ENCODE data around the gene MYDGF. TPM values are rescaled to one million over a fixed set of nuclear protein-coding genes. Genes with fewer than 3 reads are reported as not detected.

Gene MYDGF
- total and polyA plus RNA-seq, 4 donors: 85.1 to 222 (median 144) TPM

GRCh38 chr19:4697304-4697703 lies 27.2 kb upstream of the MYDGF start:
- Histone ChIP-seq H3K9ac (ENCODE audit: low read depth in 1 of 2, low read length in 2 of 2) (no peak overlapping the region), H3K27me3 (ENCODE audit: control insufficient read depth in 4 of 4, insufficient read depth in 4 of 4, low read length in 3 of 4) (no peaks in the 10 kb centered on the region), H3K27ac (ENCODE audit: low read depth in 1 of 2, low read length in 2 of 2) (peak overlapping the region in 1 of 2 donors; percentile 1), H3K9me3 (ENCODE audit: control insufficient read depth in 4 of 4, low read length in 3 of 4) (no peaks in the 10 kb centered on the region), H3K36me3 (ENCODE audit: control insufficient read depth in 4 of 4, insufficient read depth in 3 of 4, low read depth in 1 of 4, low read length in 3 of 4) (peaks cover 30 to 57% (median 48%) of the 10 kb centered on the region in 4 donors), H3K4me1 (ENCODE audit: control insufficient read depth in 4 of 4, insufficient read depth in 4 of 4, low read length in 3 of 4) (peaks cover 12 to 40% (median 27%) of the 10 kb centered on the region in 4 donors), H3K4me3 (ENCODE audit: low read depth in 1 of 3, low read length in 3 of 3) (no peak overlapping the region)
- DNase-seq (ENCODE audit: low spot score): no peak
- 72% methylated on average over 14 of the region's 14 CpGs for WGBS
- peak; percentile 5 to 11 for TF ChIP-seq HNF4A (conservative IDR thresholded peaks at IDR 0.05)
- no peak for TF ChIP-seq FOXA1 (IDR thresholded peaks at IDR 0.05)

GRCh38 chr19:4695224-4695731 lies 25.1 kb upstream of the MYDGF start:
- DNase-seq (ENCODE audit: low spot score): no peak
- Histone ChIP-seq H3K9ac (ENCODE audit: low read depth in 1 of 2, low read length in 2 of 2) (no peak overlapping the region), H3K4me3 (ENCODE audit: low read depth in 1 of 3, low read length in 3 of 3) (no peak overlapping the region), H3K4me1 (ENCODE audit: control insufficient read depth in 4 of 4, insufficient read depth in 4 of 4, low read length in 3 of 4) (peaks cover 13 to 47% (median 32%) of the 10 kb centered on the region in 4 donors), H3K27me3 (ENCODE audit: control insufficient read depth in 4 of 4, insufficient read depth in 4 of 4, low read length in 3 of 4) (no peaks in the 10 kb centered on the region), H3K27ac (ENCODE audit: low read depth in 1 of 2, low read length in 2 of 2) (peak overlapping the region; percentile 44 to 85), H3K36me3 (ENCODE audit: control insufficient read depth in 4 of 4, insufficient read depth in 3 of 4, low read depth in 1 of 4, low read length in 3 of 4) (peaks cover 24 to 43% (median 35%) of the 10 kb centered on the region in 4 donors), H3K9me3 (ENCODE audit: control insufficient read depth in 4 of 4, low read length in 3 of 4) (no peaks in the 10 kb centered on the region)
- 41% methylated on average over 19 of the region's 19 CpGs for WGBS
- TF ChIP-seq GABPA (IDR thresholded peaks at IDR 0.05 in 1 of 2, conservative IDR thresholded peaks at IDR 0.05 in 1 of 2) (no peak), FOXA2 (IDR thresholded peaks at IDR 0.05) (no peak), HNF4A (conservative IDR thresholded peaks at IDR 0.05) (peak in 1 of 2 donors; percentile 2), FOXA1 (IDR thresholded peaks at IDR 0.05) (no peak), SP1 (IDR thresholded peaks at IDR 0.05) (no peak), RAD21 (IDR thresholded peaks at IDR 0.05) (no peak), MAX (IDR thresholded peaks at IDR 0.05) (no peak), NR2F2 (IDR thresholded peaks at IDR 0.05) (no peak), HNF4G (IDR thresholded peaks at IDR 0.05) (no peak), ATF3 (IDR thresholded peaks at IDR 0.05) (no peak), EGR1 (IDR thresholded peaks at IDR 0.05; ENCODE audit: low read depth in 2 of 2) (no peak), ZBTB33 (IDR thresholded peaks at IDR 0.05) (no peak), RXRA (IDR thresholded peaks at IDR 0.05) (peak; percentile 11 to 42), TAF1 (conservative IDR thresholded peaks at IDR 0.05) (no peak), REST (IDR thresholded peaks at IDR 0.05) (no peak)

All from liver (tissue), 9 donors.